OCI-LY3 (cell line): ENCODE data around the gene COL6A2.
"Not testable (repeated sequence)": the region's sequence is repeated elsewhere in the genome, so short reads cannot be mapped to it uniquely, and the experiment has no call there.

ENCODE experiments used
- H2AFZ ChIP-seq: fragments of 200-600, 300-600 bp; shearing (Covaris generic); 2 replicates; pipeline ENCODE4 v1.6.0; 2014; ENCODE audit warnings: antibody characterized with exemption, low read depth, low read length
- H3K27ac ChIP-seq: fragments of 200-600, 300-600 bp; sonication (generic); 2 replicates; pipeline ENCODE4 v1.5.1; 2014; ENCODE audit warnings: mild to moderate bottlenecking, low read length, moderate library complexity, mixed read lengths
- H3K27me3 ChIP-seq: fragments of 200-600, 300-600 bp; sonication (generic); 2 replicates; pipeline ENCODE4 v1.6.1; 2014; ENCODE audit warnings: low read depth, low read length, mixed read lengths
- H3K36me3 ChIP-seq: fragments of 200-600, 300-600 bp; sonication (generic); replicated peaks from 2 replicates; pipeline ENCODE3; 2014; ENCODE audit warnings: low read depth, low read length, mixed read lengths
- H3K4me1 ChIP-seq: fragments of 300-600, 200-600 bp; sonication (generic); 2 replicates; pipeline ENCODE4 v1.6.1; 2014; ENCODE audit warnings: low read length, mixed read lengths
- H3K4me2 ChIP-seq: fragments of 200-600, 300-600 bp; sonication (generic); 2 replicates; pipeline ENCODE4 v1.6.1; 2014; ENCODE audit warnings: low read length, mixed read lengths
- H3K4me3 ChIP-seq: fragments of 300-600, 200-600 bp; sonication (generic); 2 replicates; pipeline ENCODE4 v1.5.1; 2014; ENCODE audit warnings: antibody characterized with exemption, mild to moderate bottlenecking, low read length, moderate library complexity
- H3K79me2 ChIP-seq: fragments of 300-600, 200-600 bp; shearing (Covaris generic); 2 replicates; pipeline ENCODE4 v1.6.1; 2014; ENCODE audit warnings: mild to moderate bottlenecking, low read length, mixed read lengths
- H3K9ac ChIP-seq: fragments of 300-600, 200-600 bp; shearing (Covaris generic); 2 replicates; pipeline ENCODE4 v1.6.0; 2014; ENCODE audit warnings: mild to moderate bottlenecking, low read length, moderate library complexity
- H3K9me3 ChIP-seq: fragments of 200-600, 300-600 bp; shearing (Covaris generic); 2 replicates; pipeline ENCODE4 v1.6.1; 2014; ENCODE audit warnings: low read length, mixed read lengths; ENCODE audit not compliant: insufficient read depth
- H4K20me1 ChIP-seq: fragments of 200-600, 300-600 bp; sonication (generic); 2 replicates; pipeline ENCODE4 v1.6.1; 2016; ENCODE audit warnings: low read length, mixed read lengths; ENCODE audit not compliant: insufficient read depth
- CTCF ChIP-seq: fragments of 200-600, 300-600 bp; sonication (generic); IDR thresholded peaks from 2 replicates; pipeline ENCODE4 v1.5.1; 2014; ENCODE audit warnings: antibody characterized with exemption, low read length, low read depth
- EZH2phosphoT487 ChIP-seq: fragments of 200-600 bp; shearing (Covaris generic); IDR thresholded peaks from 2 replicates; pipeline ENCODE4 v1.6.1; 2018; ENCODE audit warnings: antibody characterized with exemption, mixed run types, low read depth

The COL6A2 gene

GRCh38 chr21:46100906-46101305, 3.0 kb downstream of the COL6A2 start:
- no peaks in the 10 kb centered on the region for H3K79me2 ChIP-seq
- H3K4me2 ChIP-seq, result no peak overlapping the region
- H2AFZ ChIP-seq, result no peak overlapping the region
- H3K27ac ChIP-seq, result no peak overlapping the region
- H3K9me3 ChIP-seq, result no peaks in the 10 kb centered on the region
- H3K4me3 ChIP-seq, result no peak overlapping the region
- no peaks in the 10 kb centered on the region for H4K20me1 ChIP-seq
- no peaks in the 10 kb centered on the region for H3K36me3 ChIP-seq
- no peaks in the 10 kb centered on the region for H3K4me1 ChIP-seq
- no peak overlapping the region for H3K9ac ChIP-seq
- TF ChIP-seq EZH2phosphoT487 (no peak), CTCF (no peak)
- no peaks in the 10 kb centered on the region for H3K27me3 ChIP-seq

GRCh38 chr21:46104104-46104503, 6.2 kb downstream of the COL6A2 start:
- no peaks in the 10 kb centered on the region for H3K4me1 ChIP-seq
- 0 out of 2 replicates have a peak, but pooled peaks cover 3% of the 10 kb centered on the region for H3K9me3 ChIP-seq
- H3K79me2 ChIP-seq, result no peaks in the 10 kb centered on the region
- TF ChIP-seq EZH2phosphoT487 (no peak), CTCF (no peak)
- H2AFZ ChIP-seq, result no peak overlapping the region
- no peaks in the 10 kb centered on the region for H4K20me1 ChIP-seq
- H3K4me2 ChIP-seq, result no peak overlapping the region
- no peaks in the 10 kb centered on the region for H3K27me3 ChIP-seq
- H3K36me3 ChIP-seq, result no peaks in the 10 kb centered on the region
- H3K27ac ChIP-seq, result no peak overlapping the region
- H3K9ac ChIP-seq, result no peak overlapping the region
- H3K4me3 ChIP-seq, result no peak overlapping the region

- not testable (repeated sequence) for H3K4me2 ChIP-seq, H3K4me3 ChIP-seq, H3K9ac ChIP-seq, H4K20me1 ChIP-seq, H3K27ac ChIP-seq, H3K36me3 ChIP-seq, H3K79me2 ChIP-seq, H2AFZ ChIP-seq, H3K27me3 ChIP-seq, H3K4me1 ChIP-seq, H3K9me3 ChIP-seq
Observed at GRCh38 chr21:46107376-46107775, 9.5 kb downstream of the COL6A2 start.

- H3K9me3 ChIP-seq, result 0 out of 2 replicates have a peak, but pooled peaks cover 3% of the 10 kb centered on the region
- no peak overlapping the region for H3K4me3 ChIP-seq
Observed at GRCh38 chr21:46108827-46109312, 11.0 kb downstream of the COL6A2 start.

More at GRCh38 chr21:46108827-46109312, 11.0 kb downstream of the COL6A2 start:
- Histone ChIP-seq H3K27me3 (no peaks in the 10 kb centered on the region), H2AFZ (no peak overlapping the region), H3K27ac (no peak overlapping the region), H3K4me2 (no peak overlapping the region), H3K9ac (no peak overlapping the region), H3K79me2 (no peaks in the 10 kb centered on the region), H4K20me1 (no peaks in the 10 kb centered on the region), H3K4me1 (no peaks in the 10 kb centered on the region), H3K36me3 (no peaks in the 10 kb centered on the region)
- TF ChIP-seq EZH2phosphoT487 (no peak), CTCF (no peak)
